NT2/D1 (cell line): ENCODE results near the gene PRR18.

Experiments
- DNase-seq: peaks from one replicate; pipeline ENCODE4 v3.0.0-alpha.2; 2011; ENCODE audit warnings: low read depth, low spot score
- H3K27me3 ChIP-seq: 2 replicates; pipeline ENCODE4 v1.6.0; 2011; ENCODE audit warnings: mild to moderate bottlenecking; ENCODE audit not compliant: insufficient read length, insufficient read depth
- H3K36me3 ChIP-seq: 2 replicates; pipeline ENCODE4 v1.6.1; 2011; ENCODE audit warnings: mild to moderate bottlenecking, low read length, mixed read lengths; ENCODE audit not compliant: insufficient read depth, insufficient read length
- H3K4me1 ChIP-seq: 2 replicates; pipeline ENCODE4 v1.5.1; 2011; ENCODE audit not compliant: insufficient read depth, insufficient read length
- H3K4me3 ChIP-seq: 2 replicates; pipeline ENCODE4 v1.5.1; 2011; ENCODE audit warnings: low read depth; ENCODE audit not compliant: insufficient read length
- H3K9ac ChIP-seq: 2 replicates; pipeline ENCODE4 v1.6.0; 2011; ENCODE audit warnings: low read depth; ENCODE audit not compliant: insufficient read length
- H3K9me3 ChIP-seq: 2 replicates; pipeline ENCODE4 v1.5.1; 2011; ENCODE audit warnings: mild to moderate bottlenecking, low read length; ENCODE audit not compliant: insufficient read depth
- SUZ12 ChIP-seq: IDR thresholded peaks from 2 replicates; pipeline ENCODE4 v1.6.1; 2011; ENCODE audit not compliant: insufficient read length, insufficient read depth; ENCODE audit errors: extremely low read depth
- YY1 ChIP-seq: IDR thresholded peaks from 2 replicates; pipeline ENCODE4 v1.6.1; 2011; ENCODE audit not compliant: insufficient read length, insufficient read depth
- ZNF274 ChIP-seq: IDR thresholded peaks from 2 replicates; pipeline ENCODE4 v1.6.1; 2011; ENCODE audit warnings: mild to moderate bottlenecking, low read depth, low read length

The PRR18 gene

DNA sequence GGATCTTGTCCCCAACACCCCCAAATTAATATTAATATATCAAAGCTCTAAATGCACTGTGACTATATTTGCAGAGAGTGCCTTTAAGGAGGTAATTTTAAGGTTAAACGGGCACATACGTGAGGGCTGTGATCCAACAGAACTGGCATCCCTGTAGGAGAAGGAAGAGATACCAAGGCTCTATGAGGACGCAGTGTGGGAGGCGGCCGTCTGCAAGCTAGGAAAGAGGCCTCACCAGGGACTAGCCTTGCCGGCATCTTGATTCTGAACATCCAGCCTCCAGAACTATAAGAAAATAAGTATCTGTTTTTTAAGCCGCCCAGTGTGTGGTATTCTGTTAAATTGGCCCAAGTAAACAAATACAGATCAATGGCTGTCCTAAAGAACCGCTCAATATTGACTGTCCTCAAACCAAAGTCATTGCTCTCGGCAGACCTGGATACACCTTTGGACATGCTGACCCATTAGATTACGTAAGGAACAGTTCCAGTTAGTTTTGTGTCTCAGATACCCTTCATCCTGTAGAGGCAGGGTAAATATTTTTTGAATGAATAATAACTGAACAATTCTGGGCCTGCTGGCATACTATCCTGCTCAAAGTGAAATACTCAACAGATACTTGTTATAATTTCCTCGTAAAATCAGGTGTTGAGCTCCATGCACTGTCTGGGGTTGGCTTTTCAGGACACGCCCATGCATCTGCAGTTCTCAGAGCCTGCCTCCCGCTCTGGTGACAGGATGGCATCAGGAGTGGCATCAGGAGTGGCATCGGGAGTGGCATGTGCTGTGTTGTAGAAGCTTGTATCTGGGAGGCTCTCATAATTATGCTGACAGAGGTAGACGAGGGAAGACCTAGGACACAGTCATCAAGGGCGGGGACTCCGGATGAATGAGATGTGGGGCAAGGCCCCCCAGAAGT, 6.3 kb downstream of the PRR18 start:
- Histone ChIP-seq H3K27me3 (peaks cover 21% of the 10 kb centered on the region), H3K36me3 (no peaks in the 10 kb centered on the region), H3K9me3 (no peaks in the 10 kb centered on the region), H3K4me1 (no peaks in the 10 kb centered on the region), H3K4me3 (no peak overlapping the region), H3K9ac (no peak overlapping the region)
- no peak for DNase-seq
- TF ChIP-seq SUZ12 (no peak), ZNF274 (no peak), YY1 (no peak)

- no peak for DNase-seq
- Histone ChIP-seq H3K27me3 (peaks cover 7% of the 10 kb centered on the region), H3K4me3 (no peak overlapping the region), H3K36me3 (no peaks in the 10 kb centered on the region), H3K9me3 (peaks cover 11% of the 10 kb centered on the region), H3K9ac (no peak overlapping the region), H3K4me1 (no peaks in the 10 kb centered on the region)
- TF ChIP-seq SUZ12 = no peak
- TF ChIP-seq YY1 = no peak
- no peak for TF ChIP-seq ZNF274
Observed at GRCh38 chr6:166300357-166300987, 7.7 kb downstream of the PRR18 start.

DNA sequence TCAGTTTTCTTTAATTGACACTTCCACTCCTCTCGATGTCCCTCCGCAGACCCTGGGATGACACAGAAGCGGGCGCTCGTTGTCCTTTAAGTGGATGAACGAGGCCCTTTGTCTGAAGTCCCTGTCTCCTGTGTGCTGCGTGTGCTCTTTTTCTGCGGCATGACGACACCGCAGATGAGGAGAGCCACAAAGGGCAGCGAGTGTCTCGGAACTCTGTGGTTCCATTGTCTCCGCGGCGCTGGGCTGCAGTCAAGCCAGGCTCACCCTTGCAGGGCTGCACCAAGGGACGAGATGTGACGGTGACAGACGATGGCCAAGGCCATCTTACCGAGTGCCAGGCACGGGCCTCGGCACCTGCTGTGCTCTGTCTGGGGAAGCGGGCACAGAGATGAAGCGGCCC, 10.6 kb downstream of the PRR18 start:
- DNase-seq = no peak
- H3K4me3 ChIP-seq = no peak overlapping the region
- H3K36me3 ChIP-seq = no peaks in the 10 kb centered on the region
- no peaks in the 10 kb centered on the region for H3K4me1 ChIP-seq
- no peaks in the 10 kb centered on the region for H3K27me3 ChIP-seq
- no peak overlapping the region for H3K9ac ChIP-seq
- TF ChIP-seq ZNF274 (no peak), SUZ12 (no peak), YY1 (no peak)
- H3K9me3 ChIP-seq = peaks cover 15% of the 10 kb centered on the region

- no peak overlapping the region for H3K4me3 ChIP-seq
Observed at GRCh38 chr6:166296035-166296883, 11.9 kb downstream of the PRR18 start.

DNA sequence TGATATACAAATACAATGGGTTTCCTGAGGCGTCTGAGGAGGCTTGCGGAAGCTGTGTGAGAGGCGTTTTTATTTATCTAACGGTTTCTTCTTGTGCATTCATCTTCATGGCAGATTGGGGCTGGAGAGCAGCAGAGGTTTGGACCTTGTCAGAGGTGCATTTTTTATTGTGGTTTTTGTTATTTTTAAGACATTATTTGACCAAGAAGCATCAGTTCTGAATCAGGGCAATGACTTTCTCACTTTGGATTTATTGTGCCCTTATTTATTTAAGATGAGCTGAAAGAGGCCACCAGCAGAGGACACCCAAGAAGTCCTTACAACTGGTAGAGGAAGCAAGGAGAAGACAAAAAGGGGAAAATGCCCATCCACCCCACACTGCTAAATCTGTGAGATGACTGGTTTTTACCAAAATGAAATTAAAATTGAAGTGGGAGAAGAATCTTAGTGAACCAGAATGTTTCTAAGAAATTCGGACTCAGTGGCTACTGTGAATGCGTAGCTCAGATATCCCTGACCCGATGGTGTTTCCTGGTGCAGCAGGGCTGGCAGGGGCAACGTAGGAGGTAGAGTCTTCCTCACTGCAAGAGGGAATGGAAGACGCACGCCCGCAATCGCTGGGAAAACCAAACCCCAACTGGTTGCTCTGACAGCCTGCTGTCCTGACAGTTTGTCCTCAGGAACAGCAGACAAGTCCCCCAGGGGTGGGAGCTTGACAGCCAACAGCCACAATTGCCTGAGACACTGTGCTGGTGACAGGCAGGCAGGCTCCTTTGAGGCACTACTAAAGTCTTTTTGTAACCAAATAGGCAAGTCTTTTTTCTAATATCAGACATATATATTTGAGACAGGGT, 14.2 kb downstream of the PRR18 start:
- no peak for TF ChIP-seq YY1
- no peak for TF ChIP-seq ZNF274
- TF ChIP-seq SUZ12 = no peak
- Histone ChIP-seq H3K9ac (no peak overlapping the region), H3K27me3 (no peaks in the 10 kb centered on the region), H3K4me3 (no peak overlapping the region), H3K36me3 (no peaks in the 10 kb centered on the region), H3K4me1 (no peaks in the 10 kb centered on the region), H3K9me3 (peaks cover 15% of the 10 kb centered on the region)
- DNase-seq = no peak

More at GRCh38 chr6:166296035-166296883, 11.9 kb downstream of the PRR18 start:
- Histone ChIP-seq H3K9me3 (peaks cover 15% of the 10 kb centered on the region), H3K27me3 (no peaks in the 10 kb centered on the region), H3K9ac (no peak overlapping the region), H3K36me3 (no peaks in the 10 kb centered on the region), H3K4me1 (no peaks in the 10 kb centered on the region)
- DNase-seq = no peak
- TF ChIP-seq SUZ12 = no peak
- TF ChIP-seq ZNF274 = no peak
- no peak for TF ChIP-seq YY1
